Natural killer cell (primary cell): ENCODE measurements around the gene SLC39A10. TPM values are rescaled to one million over a fixed set of nuclear protein-coding genes. Genes with fewer than 3 reads are reported as not detected.

Experiments
- ATAC-seq, 3 donors: fragments of 150-1000 bp in 2 of 3; fragments of 200-7000 bp in 1 of 3; cut with Tn5 transposase; 1 replicate in 1 of 3; 2 replicates in 2 of 3; pipeline ENCODE4 v1.10.0; 2021; ENCODE audit warnings: mild to moderate bottlenecking in 2 of 3, moderate library complexity in 2 of 3
- DNase-seq, 2 donors: peaks; one replicate each; pipeline versions ENCODE4 v3.0.0 to v3.0.0-alpha.2; 2013 to 2021; ENCODE audit warnings: mixed read lengths in 1 of 2
- H3K27ac ChIP-seq: one replicate; pipeline ENCODE4 v1.5.1; 2013; ENCODE audit warnings: mild to moderate bottlenecking, low read length
- H3K27me3 ChIP-seq: one replicate; pipeline ENCODE4 v1.6.1; 2013; ENCODE audit warnings: low read length; ENCODE audit not compliant: control insufficient read depth, insufficient read depth
- H3K36me3 ChIP-seq: one replicate; pipeline ENCODE4 v1.6.1; 2013; ENCODE audit warnings: low read length; ENCODE audit not compliant: control insufficient read depth, insufficient read depth
- H3K4me1 ChIP-seq: one replicate; pipeline ENCODE4 v1.6.1; 2013; ENCODE audit warnings: low read length; ENCODE audit not compliant: control insufficient read depth, insufficient read depth
- H3K4me3 ChIP-seq: one replicate; pipeline ENCODE4 v1.5.1; 2013; ENCODE audit warnings: low read length
- H3K9me3 ChIP-seq: one replicate; pipeline ENCODE4 v1.6.1; 2013; ENCODE audit warnings: low read length; ENCODE audit not compliant: control insufficient read depth, insufficient read depth
- H3K27ac Mint-ChIP-seq, 2 donors: one replicate each; pipeline ENCODE4 v1.8.0; 2022; ENCODE audit warnings: mild to moderate bottlenecking in 2 of 2, mixed read lengths in 2 of 2, moderate library complexity in 1 of 2
- H3K27me3 Mint-ChIP-seq, 2 donors: one replicate each; pipeline ENCODE4 v1.8.0; 2022; ENCODE audit warnings: low read depth in 2 of 2, mixed read lengths in 2 of 2
- H3K36me3 Mint-ChIP-seq: one replicate; pipeline ENCODE4 v1.8.0; 2022; ENCODE audit warnings: mixed read lengths
- H3K4me1 Mint-ChIP-seq, 2 donors: one replicate each; pipeline ENCODE4 v1.8.0; 2022; ENCODE audit warnings: mixed read lengths in 2 of 2
- H3K4me3 Mint-ChIP-seq: one replicate; pipeline ENCODE4 v1.8.0; 2022; ENCODE audit warnings: mild to moderate bottlenecking, moderate library complexity, mixed read lengths
- H3K9me3 Mint-ChIP-seq, 2 donors: one replicate each; pipeline ENCODE4 v1.8.0; 2022; ENCODE audit warnings: mixed read lengths in 2 of 2
- WGBS: methylation state at CpG from one replicate; pipeline ENCODE4 v1.1.7; 2013; ENCODE audit warnings: missing lambda C conversion rate; ENCODE audit not compliant: insufficient coverage; 5-methylcytosine and 5-hydroxymethylcytosine counted together
- intact Hi-C: fragments of 100-400 bp; cut with micrococcal nuclease; formaldehyde crosslinking; loops from one replicate; pipeline ENCODE4 v1.14.2; 2022
- total RNA-seq, 4 donors: library from RNA; stranded (reverse); fragments of 120-200 nt in 1 of 4; gene quantifications; one replicate each; pipeline versions ENCODE4 v1.2.3 to v1.2.4, GENCODE V29; 2013 to 2022
- TF ChIP-seq, protein P1 (sequence below): fragments of 200-600 bp; IDR thresholded peaks from one replicate; pipeline ENCODE4 v1.8.0; 2022; ENCODE audit warnings: antibody characterized with exemption

SLC39A10 gene
- 10 to 100 TPM; 56.5 to 69.6 (median 58.5) TPM for total RNA-seq
- 105 TPM for total RNA-seq (2013)

- Histone ChIP-seq H3K27ac (peak within 1 kb of the TSS; percentile 99), H3K4me3 (peak within 1 kb of the TSS; percentile 98), H3K9me3 (no peaks in the 10 kb centered on the region), H3K27me3 (no peaks in the 10 kb centered on the region), H3K4me1 (peaks cover 11% of the 10 kb centered on the region), H3K36me3 (no peaks in the 10 kb centered on the region)
- under 1% methylated on average over 85 of the region's 85 CpGs for WGBS
- H3K27me3 Mint-ChIP-seq = no peaks in the 10 kb centered on the region
- DNase-seq (peak; percentile 96 to 99), ATAC-seq (peak; percentile 82 to 92 (median 83))
- intact Hi-C loops = loop anchor here (5.0 kb wide), 3 partner anchors 520 to 1650 kb away; no protein-coding TSS in a partner anchor
- H3K9me3 Mint-ChIP-seq = no peaks in the 10 kb centered on the region
- no peaks in the 10 kb centered on the region for H3K36me3 Mint-ChIP-seq
- H3K27ac Mint-ChIP-seq = peak within 1 kb of the TSS; percentile 98 to 100
- TF ChIP-seq, protein P1, sequence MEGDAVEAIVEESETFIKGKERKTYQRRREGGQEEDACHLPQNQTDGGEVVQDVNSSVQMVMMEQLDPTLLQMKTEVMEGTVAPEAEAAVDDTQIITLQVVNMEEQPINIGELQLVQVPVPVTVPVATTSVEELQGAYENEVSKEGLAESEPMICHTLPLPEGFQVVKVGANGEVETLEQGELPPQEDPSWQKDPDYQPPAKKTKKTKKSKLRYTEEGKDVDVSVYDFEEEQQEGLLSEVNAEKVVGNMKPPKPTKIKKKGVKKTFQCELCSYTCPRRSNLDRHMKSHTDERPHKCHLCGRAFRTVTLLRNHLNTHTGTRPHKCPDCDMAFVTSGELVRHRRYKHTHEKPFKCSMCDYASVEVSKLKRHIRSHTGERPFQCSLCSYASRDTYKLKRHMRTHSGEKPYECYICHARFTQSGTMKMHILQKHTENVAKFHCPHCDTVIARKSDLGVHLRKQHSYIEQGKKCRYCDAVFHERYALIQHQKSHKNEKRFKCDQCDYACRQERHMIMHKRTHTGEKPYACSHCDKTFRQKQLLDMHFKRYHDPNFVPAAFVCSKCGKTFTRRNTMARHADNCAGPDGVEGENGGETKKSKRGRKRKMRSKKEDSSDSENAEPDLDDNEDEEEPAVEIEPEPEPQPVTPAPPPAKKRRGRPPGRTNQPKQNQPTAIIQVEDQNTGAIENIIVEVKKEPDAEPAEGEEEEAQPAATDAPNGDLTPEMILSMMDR = no peak
- peak within 1 kb of the TSS; percentile 96 for H3K4me3 Mint-ChIP-seq
- H3K4me1 Mint-ChIP-seq = peaks cover 38 to 42% of the 10 kb centered on the region in 2 donors
Measured at GRCh38 chr2:195656859-195657633, at the start of gene SLC39A10. TSS of gene SLC39A10 (plus strand) at chr2:195657226. CDS start at chr2:195680043, 22,817 bp downstream.

GRCh38 chr2:195608768-195609454 is 48.1 kb upstream of the SLC39A10 start:
- intact Hi-C loops = no loop called here
- no peaks in the 10 kb centered on the region for H3K36me3 ChIP-seq
- H3K27ac ChIP-seq = no peak overlapping the region
- H3K9me3 ChIP-seq = no peaks in the 10 kb centered on the region
- no peak overlapping the region for H3K27ac Mint-ChIP-seq
- H3K4me3 ChIP-seq = no peak overlapping the region
- no peaks in the 10 kb centered on the region for H3K27me3 ChIP-seq
- 90% methylated on average over 4 of the region's 7 CpGs for WGBS
- DNase-seq = no peak
- no peaks in the 10 kb centered on the region for H3K4me1 Mint-ChIP-seq
- peaks cover 0 to 12% of the 10 kb centered on the region in 2 donors for H3K27me3 Mint-ChIP-seq
- no peak for ATAC-seq
- no peaks in the 10 kb centered on the region for H3K36me3 Mint-ChIP-seq
- H3K4me3 Mint-ChIP-seq = no peak overlapping the region
- no peaks in the 10 kb centered on the region for H3K4me1 ChIP-seq
- H3K9me3 Mint-ChIP-seq = no peaks in the 10 kb centered on the region
- TF ChIP-seq, protein P1 = no peak

- ATAC-seq = no peak
- no peak overlapping the region for H3K4me3 ChIP-seq
Measured at GRCh38 chr2:195610717-195611116, 46.3 kb upstream of the SLC39A10 start.

More at GRCh38 chr2:195610717-195611116, 46.3 kb upstream of the SLC39A10 start:
- H3K4me1 ChIP-seq = no peaks in the 10 kb centered on the region
- no peak overlapping the region for H3K27ac Mint-ChIP-seq
- no peaks in the 10 kb centered on the region for H3K27me3 ChIP-seq
- no peaks in the 10 kb centered on the region for H3K9me3 Mint-ChIP-seq
- no peaks in the 10 kb centered on the region for H3K9me3 ChIP-seq
- no peak overlapping the region for H3K4me3 Mint-ChIP-seq
- intact Hi-C loops = no loop called here
- DNase-seq = no peak
- no peaks in the 10 kb centered on the region for H3K36me3 Mint-ChIP-seq
- peaks cover 0 to 12% of the 10 kb centered on the region in 2 donors for H3K27me3 Mint-ChIP-seq
- TF ChIP-seq, protein P1 = no peak
- no peak overlapping the region for H3K27ac ChIP-seq
- H3K4me1 Mint-ChIP-seq = no peaks in the 10 kb centered on the region
- H3K36me3 ChIP-seq = no peaks in the 10 kb centered on the region
